Endometrium (tissue), 2 donors: ENCODE data around the gene TAS1R3.
"Not testable (repeated sequence)": the region's sequence is repeated elsewhere in the genome, so short reads cannot be mapped to it uniquely, and the experiment has no call there.

ENCODE experiments used
- FAIRE-seq: peaks from 2 replicates; lab custom pipeline; 2012; peaks lifted over from hg19 to GRCh38; lab: Jason Lieb, UNC
- donor health status: control.
- donor health status: control.

TAS1R3 gene

DNA sequence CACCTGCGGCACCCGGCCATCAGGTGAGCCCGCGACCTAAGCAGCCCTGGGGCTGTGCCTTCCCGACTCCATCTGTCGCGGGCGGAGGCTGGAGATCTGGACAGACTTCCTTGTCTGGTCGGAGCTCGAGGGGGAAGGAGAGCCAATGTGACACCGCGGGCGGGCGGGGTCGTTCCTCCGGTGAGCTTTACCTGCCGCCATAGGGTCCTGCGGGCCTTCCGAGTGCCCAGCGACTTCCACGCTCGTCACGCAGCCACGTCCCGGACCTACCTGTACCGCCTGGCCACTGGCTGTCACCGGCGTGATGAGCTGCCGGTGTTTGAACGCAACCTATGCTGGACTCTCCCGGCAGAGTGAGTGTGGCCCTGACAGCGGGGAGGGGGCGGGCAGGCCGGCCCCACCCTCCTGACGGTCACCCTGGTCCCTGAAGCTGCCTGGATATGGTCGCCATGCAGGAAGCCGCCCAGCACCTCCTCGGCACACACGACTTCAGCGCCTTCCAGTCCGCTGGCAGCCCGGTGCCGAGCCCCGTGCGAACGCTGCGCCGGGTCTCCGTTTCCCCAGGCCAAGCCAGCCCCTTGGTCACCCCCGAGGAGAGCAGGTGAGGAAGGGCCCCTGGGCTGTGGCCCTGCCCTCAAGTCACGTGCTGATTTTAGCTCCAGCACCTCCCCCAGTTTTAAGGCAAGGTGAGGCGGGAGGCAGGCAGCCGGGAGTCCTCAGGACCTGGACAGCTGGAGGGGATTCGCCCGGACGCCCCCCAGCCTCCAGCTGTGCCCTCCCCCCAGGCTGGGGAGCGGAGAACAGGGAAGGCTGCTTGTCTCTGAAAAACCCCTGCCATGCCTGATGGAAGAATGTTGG is 21.6 kb upstream of the TAS1R3 start:
- FAIRE-seq: no peak

DNA sequence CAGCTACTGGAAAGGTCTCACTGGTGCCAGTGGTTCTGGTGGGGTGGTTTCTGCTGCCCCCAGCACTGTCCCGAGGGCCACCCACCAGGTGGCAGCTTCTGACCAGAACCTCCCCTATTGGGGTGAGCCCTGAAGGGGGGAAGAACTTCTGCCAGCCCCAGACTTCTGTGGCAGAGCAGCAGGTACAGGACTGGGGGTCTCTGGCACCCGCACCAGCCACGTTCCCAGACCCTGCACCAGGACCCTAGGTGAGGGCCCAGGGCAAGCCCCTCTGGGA is 21.0 kb upstream of the TAS1R3 start:
- no peak for FAIRE-seq

DNA sequence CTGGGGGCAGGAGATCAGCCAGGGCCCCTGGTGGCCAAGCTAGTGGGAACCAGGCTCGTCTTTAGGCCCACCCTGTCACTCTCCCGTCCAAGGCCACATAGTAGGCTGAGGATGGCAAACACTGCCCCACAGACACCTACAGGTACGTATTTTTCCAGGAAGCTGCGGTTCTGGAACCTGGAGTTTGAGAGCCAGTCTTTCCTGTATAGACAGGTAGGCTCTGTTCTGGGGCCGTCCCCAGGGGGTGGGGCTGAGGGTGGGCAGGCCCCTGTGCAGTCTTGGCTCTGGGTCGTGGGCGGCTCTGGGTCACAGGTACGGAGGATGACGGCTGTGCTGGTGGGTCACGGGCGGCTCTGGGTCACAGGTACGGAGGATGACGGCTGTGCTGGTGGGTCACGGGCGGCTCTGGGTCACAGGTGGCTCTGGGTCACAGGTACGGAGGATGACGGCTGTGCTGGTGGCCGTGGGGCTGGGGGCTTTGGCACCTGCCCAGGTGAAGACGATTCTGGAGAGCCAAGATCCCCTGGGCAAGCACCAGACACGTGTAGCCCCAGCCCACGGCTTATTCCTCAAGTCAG is 20.5 kb upstream of the TAS1R3 start:
- FAIRE-seq: no peak

DNA sequence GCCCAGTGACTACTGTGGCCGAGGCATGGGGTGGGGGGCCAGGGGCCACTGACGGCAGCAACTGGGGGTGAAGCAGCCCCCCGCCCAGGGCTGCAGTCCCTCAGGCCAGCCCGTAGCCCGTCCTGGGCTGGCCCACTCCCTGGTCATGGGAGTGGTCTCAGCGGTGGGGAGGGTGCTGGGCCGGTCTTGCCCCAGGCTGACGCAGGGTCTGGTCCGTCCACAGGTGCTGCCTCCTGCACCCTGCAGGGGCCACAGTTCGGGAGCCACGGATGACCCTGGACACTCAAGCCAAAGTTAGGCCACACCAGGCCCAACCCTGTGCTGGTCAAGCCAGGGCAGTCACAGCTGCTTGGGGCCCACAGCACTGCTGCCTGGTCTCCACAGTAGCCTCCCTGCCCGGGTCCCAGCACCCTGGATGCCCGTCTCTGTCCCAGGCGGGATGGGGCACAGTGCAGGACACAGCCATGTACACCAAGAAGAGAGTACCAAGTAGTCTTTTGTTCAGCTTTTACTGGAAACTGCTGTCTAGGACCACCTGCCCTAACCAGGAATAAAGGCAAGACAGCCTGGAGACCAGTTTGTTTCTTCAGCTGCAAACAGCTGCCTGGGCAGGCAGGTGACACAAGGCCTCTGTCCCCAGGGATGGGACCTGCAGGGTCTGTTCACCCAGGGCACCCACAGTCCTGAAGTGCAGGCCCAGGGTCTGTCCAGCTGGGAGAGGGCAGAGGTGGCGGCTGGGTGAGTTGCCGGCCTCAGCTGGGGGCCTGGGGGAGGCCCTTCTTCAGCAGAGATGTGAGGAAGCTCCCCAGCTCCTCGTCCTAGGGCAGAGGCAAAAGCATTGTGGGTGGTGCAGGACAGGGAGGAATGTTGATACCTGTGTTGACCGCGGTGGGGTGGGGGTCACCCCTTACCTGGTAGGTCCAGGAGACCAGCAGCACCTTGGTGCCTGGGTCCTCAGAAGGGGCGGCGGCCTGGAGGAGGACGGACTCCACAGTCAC is 19.7 kb upstream of the TAS1R3 start:
- FAIRE-seq: no peak

DNA sequence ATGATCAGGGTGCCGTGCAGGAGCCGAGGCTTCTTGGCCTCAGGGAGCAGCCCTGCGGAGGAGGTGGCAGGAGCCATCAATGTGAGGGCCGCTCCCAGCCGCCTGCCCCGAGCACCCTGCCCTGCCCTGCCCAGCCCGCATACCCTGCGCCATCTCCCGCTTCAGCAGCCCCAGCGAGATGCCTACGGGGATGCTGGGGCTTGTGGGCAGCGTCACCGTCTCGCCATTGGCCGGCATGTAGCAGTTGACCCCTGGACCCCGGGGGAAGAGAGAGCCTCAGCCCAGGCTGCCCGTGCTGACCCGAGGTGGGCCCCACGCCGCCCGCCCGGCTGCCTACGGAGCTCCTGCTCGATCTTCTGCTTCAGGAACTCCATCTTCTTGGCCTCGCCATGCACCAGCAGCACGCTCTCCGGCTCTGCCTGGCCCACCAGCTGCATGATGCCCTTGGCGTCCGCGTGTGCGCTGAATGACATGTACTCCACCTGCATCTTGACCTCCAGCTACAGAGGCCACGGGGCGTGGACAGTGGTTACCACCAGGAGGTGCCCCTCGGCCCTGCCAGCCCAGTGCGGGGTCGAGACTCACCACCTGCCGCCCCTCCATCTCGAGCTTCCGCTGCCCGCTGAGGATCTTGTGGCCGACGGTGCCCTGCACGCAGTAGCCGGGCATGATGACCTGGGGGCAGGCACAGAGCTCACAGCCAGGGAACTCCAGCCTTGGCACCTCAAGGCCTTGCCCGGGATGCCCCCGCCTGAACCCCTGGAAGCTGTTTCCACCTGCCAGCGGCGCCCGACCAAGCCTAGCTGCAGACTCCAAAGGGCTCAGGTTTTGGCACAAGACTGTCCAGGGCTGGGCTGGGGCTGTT is 18.4 kb upstream of the TAS1R3 start:
- FAIRE-seq: no peak

DNA sequence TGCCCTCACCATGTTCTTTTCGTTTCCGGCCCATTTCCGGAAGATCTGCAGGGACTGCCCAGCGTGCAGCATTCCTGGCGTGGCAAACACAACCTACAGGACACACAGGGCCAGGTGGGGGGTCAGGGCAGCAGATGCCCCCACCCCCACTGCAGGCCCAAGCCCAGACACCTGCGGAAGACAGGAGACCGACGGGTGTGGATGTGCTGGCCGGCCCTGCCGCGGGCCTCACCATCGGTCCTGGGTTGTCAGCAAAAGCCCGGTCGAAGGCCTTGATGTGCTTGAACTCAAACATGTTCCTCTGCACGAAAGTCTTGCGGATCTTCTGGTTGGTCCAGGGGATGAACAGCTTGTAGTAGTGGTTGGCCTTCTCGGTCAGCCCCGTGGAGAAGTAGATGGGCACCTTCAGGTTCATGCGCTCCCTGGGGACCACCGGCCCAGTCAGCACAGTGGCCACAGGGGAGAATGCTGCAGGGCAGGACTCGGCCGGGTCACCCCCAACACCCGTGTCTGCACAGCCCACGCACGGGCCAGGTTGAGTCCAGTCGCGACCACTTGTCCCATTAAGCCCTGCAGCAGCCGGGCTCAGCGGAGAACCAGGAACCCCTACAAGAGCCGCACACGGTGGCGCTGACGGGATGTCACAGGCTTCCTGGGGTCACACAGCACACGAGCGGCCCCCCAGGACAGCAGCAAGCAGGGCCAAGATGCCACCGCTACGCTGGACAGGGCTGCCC is 17.4 kb upstream of the TAS1R3 start:
- FAIRE-seq: no peak

DNA sequence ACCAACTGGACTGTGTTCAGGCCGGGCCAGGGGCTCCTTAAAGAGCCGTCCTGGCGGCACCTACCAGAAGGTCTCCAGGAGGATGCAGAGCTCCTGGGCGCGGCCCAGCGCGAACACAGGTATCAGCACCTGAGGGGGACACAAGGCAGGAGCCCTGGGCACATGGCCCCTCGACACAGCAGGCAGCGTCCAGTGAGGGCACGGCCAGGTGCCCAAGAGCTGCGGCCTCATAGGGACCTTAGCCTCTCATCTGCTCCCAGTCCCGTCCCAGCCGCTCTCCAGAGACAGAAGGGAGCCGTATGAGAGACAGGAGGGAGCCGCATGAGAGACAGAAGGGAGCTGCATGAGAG is 16.9 kb upstream of the TAS1R3 start:
- no peak for FAIRE-seq

DNA sequence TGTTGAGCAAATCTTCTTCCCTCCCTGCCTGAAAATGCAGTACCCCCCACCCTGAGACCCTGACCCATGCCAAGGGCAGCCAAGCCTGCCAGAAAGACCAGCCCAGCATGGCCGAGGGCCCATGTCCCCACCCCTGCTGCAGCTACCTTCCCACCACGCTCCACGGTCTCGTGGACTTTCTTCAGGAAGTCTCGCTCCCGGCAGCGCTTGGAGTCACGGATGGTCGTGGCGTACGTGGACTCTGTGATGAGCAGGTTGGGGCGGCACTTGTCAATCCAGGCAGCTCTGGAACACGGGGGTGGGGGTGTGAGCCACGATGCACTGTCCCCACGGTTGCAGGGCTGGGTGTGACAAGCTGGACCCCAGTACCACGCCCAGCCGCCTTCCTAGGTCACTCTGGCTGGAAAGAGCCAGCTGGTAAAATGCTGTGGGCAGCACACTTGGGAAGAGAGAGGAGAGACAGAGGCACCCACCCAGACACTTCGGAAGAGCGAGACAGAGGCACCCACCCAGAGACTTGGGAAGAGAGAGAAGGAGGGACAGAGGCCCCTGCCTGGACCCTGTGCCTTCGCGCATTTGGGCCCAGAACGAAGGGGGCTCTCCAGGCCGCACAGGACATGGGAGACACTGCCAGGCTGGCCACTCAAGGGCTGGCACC is 16.3 kb upstream of the TAS1R3 start:
- FAIRE-seq: no peak

DNA sequence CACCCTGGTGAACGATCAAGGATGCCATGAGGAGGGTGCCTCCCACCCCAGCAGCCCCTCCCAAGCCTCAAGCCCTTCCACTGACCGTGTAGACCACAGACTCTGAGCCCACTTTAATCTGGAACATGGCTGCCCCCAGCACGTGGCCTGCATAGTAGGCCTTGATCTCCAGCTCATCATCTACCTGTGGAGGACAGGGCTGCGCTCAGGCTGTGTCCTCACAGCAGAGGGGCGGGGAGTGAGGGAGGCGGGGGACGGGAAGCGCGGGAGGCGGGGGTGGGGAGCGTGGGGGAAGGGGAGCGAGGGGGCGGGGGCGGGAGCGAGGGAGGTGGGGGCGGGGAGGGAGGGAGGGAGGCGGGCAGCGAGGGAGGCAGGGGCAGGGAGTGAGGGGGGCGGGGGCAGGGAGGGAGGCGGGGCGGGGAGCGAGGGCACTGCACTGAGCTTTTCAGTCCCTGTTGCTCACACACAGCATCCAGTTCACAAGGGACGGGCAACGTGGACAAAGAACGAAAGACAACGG is 15.6 kb upstream of the TAS1R3 start:
- FAIRE-seq: no peak

DNA sequence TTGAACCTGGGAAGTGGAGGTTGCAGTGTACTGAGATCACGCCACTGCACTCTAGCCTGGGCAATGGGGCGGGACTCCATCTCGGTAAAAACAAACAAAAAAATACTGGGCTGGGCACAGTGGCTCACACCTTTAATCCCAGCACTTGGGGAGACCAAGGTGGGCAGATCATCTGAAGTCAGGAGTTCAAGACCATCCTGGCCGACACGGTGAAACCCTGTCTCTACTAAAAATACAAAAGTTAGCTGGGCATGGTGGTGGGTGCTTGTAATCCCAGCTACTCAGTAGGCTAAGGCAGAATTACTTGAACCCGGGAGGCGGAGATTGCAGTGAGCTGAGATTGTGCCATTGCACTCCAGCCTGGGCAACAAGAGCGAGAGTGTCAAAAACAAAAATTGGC is 14.9 kb upstream of the TAS1R3 start:
- not testable (repeated sequence) for FAIRE-seq

DNA sequence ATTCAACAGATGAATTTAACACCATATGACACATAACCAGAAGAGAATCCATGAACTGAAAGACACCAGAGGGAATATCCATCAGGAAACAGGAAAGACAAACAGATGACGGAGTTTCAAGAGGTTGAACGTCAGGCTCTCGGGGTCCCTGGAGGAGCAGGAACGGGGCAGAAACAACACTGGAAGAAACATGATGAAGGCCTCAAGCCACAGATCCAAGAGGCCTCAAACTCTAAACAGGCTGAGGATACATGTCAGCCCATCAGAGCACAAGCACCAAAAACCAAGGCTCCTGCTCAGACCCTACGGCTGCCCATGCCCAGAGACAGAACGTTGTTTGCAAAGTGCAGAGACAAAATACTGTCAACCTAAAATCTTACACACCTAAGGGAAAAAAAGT is 13.7 kb upstream of the TAS1R3 start:
- no peak for FAIRE-seq

DNA sequence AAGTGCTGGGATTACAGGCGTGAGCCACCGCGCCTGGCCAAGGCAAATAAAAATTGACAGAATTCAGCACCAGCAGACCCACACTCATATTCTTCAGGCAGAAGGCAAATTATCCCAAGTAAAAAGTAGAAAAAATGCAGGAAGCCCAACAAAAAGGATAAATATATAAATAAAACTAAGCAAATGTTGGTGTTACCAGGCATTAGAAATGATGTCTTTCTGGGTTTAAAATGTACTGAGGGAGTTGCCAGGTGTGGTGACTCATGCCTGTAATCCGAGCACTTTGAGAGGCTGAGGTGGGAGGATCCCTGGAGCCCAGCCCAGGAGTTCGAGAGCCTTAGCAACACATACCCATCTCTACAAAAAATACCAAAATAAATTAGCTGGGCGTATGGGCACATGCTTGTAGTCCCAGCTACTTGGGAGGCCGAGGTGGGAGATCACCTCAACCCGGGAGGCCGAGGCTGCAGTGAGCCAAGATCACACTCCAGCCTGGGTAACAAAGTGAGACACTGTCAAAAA is 12.9 kb upstream of the TAS1R3 start:
- peak; percentile 92 for FAIRE-seq

DNA sequence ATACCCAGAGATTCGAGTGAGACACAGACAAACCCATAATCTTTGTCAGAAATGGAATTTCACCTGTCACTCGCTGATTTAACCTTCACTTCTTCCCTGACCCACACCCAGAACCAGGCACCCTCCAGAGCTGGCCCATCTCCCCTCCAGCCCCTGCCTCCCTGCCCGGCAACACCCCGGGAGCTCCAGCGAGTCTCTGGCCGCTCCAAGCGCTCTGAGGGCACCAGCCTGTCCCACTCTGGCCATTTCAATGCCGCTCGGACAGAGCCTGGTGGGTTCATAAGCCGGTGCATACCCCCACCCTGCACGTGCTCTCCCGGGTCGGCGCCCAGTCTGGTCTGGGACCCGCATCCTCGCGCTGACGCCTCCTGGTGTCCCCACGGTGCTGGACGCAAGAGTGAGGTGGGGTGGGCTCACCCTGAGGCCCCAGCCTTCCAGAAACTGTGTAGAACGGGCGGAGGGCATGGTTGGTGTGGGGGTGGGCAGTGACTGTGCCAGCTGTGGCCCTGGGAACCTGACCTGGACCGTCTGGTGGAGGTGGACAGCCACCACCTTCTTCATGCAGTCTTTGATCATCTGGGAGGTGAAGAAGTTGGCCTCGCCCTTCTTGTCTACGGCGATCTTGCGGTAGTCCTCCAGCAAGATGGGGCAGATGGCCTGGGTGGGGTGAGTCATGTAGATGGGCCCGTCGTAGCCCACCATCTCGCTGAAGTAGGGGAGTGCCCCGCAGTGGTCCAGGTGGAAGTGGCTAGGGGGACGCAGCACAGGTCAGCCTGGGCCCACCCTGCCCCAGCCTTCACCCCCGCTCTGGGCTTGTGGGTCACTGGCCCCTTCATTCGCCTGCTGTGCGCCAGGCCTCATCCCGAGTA is 12.1 kb upstream of the TAS1R3 start:
- FAIRE-seq: no peak

DNA sequence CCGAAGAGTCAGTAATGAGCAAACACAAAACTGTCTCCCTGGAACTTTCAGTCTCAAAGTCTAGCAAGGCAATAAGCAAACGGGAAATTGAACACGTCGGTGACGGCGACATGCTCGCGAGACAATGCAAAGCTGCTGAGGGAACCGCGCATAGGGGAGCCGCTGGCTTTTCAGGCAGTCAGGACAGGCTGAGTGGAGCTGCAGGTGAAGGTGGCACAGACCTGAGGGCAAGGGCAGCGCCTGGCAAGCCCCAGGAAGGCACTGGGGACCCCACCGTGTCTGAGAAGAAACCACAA is 11.5 kb upstream of the TAS1R3 start:
- FAIRE-seq: no peak

DNA sequence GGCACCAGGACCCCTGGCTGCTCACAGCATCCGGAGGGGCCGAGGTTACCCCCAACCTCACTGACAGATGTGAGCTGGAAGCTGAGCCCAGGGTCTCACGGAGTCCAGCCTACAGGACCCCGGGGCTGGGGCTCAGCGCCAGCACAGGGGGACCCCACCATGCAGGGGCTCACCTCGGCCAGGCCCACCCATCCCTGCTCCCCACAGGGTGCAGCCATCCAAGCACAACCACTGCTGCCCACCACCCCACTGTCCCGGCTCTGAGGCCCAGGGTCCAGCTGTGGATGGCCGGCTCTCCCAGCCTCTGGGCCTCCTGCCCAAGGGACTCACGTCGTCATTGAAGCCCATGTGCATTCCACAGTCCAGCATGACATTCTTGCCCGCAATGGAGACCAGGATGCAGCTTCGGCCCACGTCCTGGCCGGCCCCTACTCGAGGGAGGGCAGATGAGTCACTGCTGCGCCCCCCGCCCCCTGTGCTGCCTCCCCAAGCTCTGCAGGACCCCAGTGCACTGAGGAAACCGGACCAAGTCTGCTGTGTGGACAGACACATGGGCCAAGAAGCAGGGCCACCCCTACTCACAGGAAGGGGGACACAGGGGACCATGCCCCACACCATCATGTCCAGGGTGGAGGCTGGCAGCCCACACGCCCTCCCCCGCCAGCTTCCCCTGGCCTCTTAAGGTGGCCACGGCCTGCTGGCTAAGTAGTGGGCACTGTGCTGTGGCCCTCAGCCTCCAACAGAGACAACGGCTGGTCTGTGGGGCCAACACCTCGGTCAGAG is 10.2 kb upstream of the TAS1R3 start:
- FAIRE-seq: no peak

DNA sequence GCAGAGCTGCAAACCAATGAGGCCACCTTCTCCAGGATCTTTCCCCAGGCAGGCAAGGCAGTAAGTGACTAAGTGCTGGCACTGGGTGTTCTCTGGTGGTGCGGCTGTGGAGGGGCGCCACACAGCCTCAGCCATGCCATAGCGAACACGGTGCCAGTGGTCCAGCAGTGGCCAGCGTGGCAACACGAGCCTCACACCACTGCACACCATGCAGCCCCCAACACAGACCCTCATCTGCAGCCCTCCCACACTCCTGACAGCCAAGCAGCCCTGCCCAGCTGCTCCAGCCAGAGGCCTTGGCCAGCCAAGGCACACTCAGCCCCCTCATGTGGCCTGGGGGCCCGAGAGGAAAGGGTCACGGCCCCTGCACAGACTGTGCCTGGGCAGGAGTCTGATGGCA is 9.6 kb upstream of the TAS1R3 start:
- FAIRE-seq: no peak

DNA sequence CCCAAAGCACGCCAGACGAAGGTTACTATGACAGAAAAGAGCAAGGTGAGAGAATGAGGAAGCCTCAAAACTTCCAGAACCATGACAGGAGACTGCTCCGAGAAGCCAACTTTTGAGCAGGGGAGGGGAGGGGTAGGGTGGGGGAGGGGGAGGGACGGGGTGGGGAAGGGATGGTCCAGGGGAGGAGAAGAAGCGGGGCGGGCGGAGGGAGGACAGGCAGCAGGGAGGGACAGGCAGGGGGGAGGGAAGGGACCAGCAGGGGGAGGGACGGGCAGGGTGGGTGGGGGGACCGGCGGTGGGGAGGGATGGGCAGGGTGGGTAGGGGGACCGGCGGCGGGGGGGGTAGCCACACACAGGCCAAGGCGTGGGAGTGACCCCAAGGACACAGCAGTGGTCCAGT is 8.7 kb upstream of the TAS1R3 start:
- no peak for FAIRE-seq

DNA sequence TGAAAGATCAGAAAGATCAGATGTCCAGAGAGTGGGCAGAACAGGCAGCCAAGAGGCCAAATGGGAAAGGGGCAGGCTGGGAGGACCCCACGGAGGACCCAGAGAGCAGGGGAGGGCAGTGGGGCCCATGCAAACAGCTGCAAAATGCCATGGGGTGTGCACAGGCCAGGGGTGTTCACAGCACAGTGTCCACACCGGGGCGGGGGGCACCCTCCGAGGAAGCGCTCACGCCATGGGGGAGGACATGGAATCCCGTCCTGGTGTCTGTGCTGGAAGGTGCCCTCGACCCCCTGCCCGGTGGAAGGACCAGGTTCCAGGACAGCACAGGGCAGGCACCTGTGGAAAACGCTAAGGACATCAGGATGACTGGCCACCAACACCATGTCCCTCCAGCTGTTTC is 8.1 kb upstream of the TAS1R3 start:
- FAIRE-seq: no peak

DNA sequence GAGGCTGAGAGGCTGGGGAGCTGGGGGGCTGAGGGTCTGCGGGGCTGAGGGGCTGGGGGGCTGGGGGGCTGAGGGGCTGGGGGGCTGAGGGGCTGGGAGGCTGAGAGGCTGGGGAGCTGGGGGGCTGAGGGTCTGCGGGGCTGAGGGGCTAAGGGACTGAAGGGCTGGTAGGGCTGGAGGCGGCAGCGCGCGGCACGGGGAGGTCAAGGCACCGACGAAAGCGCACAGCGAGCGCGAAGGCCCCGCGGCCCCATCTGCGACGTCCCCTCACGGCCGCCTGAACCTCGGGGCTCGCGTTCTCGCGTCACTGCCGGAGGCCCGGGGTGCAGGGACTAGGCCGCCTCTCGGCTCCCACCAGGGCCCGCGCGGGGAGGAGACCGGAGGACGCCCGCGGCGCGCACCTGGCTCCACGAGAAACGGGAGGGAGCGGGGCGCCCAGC is 7.0 kb upstream of the TAS1R3 start:
- FAIRE-seq: no peak
